Neural crest cell (in vitro differentiated cells): ENCODE results near the gene RMND5B. TPM values are rescaled to one million over a fixed set of nuclear protein-coding genes. Genes with fewer than 3 reads are reported as not detected.
"Not testable (repeated sequence)": the region's sequence is repeated elsewhere in the genome, so short reads cannot be mapped to it uniquely, and the experiment has no call there.

Experiments
- DNase-seq: peaks from one replicate; pipeline ENCODE4 v3.0.0; 2021; ENCODE audit warnings: low read depth, mixed read lengths, low spot score
- H3K27ac Mint-ChIP-seq: one replicate; pipeline ENCODE4 v1.8.0; 2021; ENCODE audit warnings: mild to moderate bottlenecking, mixed read lengths; ENCODE audit not compliant: unreplicated experiment
- H3K27me3 Mint-ChIP-seq: 2 replicates; pipeline ENCODE4 v1.8.0; 2021; ENCODE audit warnings: low read depth, mild to moderate bottlenecking, mixed read lengths
- H3K36me3 Mint-ChIP-seq: 2 replicates; pipeline ENCODE4 v1.8.0; 2021; ENCODE audit warnings: low read depth, mild to moderate bottlenecking, mixed read lengths
- H3K4me1 Mint-ChIP-seq: 2 replicates; pipeline ENCODE4 v1.8.0; 2021; ENCODE audit warnings: mixed read lengths
- H3K4me3 Mint-ChIP-seq: one replicate; pipeline ENCODE4 v1.8.0; 2021; ENCODE audit warnings: mild to moderate bottlenecking, mixed read lengths
- H3K9me3 Mint-ChIP-seq: 2 replicates; pipeline ENCODE4 v1.8.0; 2021; ENCODE audit warnings: mixed read lengths
- long read RNA-seq: library from polyadenylated mRNA; unstranded; transcript quantifications from one replicate; pipeline ENCODE4 v2.0.0, GENCODE V29; 2020
- total RNA-seq: library from RNA; stranded (reverse); gene quantifications from 2 replicates; pipeline ENCODE4 v1.2.1, GENCODE V29; 2021
- TF ChIP-seq, protein P1 (sequence below): fragments of 200-600 bp; sonication (generic); conservative IDR thresholded peaks from 2 replicates; pipeline ENCODE4 v1.5.0; 2021; ENCODE audit warnings: antibody characterized with exemption, mild to moderate bottlenecking

RMND5B gene, protein sequence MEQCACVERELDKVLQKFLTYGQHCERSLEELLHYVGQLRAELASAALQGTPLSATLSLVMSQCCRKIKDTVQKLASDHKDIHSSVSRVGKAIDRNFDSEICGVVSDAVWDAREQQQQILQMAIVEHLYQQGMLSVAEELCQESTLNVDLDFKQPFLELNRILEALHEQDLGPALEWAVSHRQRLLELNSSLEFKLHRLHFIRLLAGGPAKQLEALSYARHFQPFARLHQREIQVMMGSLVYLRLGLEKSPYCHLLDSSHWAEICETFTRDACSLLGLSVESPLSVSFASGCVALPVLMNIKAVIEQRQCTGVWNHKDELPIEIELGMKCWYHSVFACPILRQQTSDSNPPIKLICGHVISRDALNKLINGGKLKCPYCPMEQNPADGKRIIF
- total RNA-seq, result 42.4 and 43.5 TPM in 2 replicates
- long read RNA-seq, transcript RMND5B-201 (11 exons, 1,929 nt), result major isoform, 9 of 19 reads
- long read RNA-seq, partial matches to known transcripts, result 4 of 19 reads
- long read RNA-seq, other reads (novel, unspliced or antisense), result 6 of 19 reads

DNA sequence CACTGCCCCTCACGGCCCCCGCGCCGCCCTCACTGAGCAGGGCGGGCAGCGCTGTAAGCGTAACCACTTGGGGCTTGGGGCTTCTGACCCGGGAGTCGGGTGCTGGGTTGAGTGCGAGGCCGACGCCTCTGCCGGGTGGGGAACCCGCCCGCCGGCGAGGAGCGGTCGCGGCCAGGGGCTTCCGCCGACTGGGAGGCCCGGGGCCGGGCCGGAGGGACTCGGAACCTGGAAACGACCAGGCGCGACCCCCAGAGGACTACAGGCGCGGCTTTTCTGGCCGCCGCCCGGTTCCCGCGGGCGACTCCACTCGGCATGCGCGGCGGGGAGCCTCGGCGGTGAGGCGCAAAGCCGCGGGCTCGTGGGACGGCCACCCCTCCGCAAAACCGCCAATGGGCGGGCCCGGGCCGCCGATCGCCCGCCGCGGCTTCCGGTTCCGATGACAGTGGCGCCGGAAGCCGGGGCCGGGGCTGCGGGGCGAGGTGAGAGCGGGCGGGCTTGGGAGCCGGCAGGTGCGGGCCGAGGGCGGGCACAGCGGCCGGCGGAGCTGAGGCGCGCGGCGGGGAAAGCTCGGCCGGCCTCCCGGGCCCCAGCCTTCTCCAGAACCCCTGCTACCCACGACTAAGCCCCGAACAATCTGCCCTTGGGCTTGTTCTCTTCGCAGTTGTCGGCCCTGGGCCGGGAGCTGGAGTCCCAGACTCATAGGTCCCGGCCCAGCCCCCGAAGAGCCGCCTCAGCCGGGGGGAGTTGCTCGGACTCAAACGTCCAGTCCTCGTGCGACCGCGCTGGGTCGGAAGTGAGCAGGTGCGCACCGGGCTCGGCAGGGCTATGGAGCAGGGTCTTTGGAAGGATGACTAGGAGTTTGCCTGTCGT is at the start of gene RMND5B:
RMND5B (plus strand) TSS at position 439 of the 870 bp plus-strand sequence. CDS start 7,106 bp downstream, outside the sequence.
- H3K36me3 Mint-ChIP-seq, result no peaks in the 10 kb centered on the region
- peaks cover 29% of the 10 kb centered on the region for H3K4me1 Mint-ChIP-seq
- TF ChIP-seq, protein P1, sequence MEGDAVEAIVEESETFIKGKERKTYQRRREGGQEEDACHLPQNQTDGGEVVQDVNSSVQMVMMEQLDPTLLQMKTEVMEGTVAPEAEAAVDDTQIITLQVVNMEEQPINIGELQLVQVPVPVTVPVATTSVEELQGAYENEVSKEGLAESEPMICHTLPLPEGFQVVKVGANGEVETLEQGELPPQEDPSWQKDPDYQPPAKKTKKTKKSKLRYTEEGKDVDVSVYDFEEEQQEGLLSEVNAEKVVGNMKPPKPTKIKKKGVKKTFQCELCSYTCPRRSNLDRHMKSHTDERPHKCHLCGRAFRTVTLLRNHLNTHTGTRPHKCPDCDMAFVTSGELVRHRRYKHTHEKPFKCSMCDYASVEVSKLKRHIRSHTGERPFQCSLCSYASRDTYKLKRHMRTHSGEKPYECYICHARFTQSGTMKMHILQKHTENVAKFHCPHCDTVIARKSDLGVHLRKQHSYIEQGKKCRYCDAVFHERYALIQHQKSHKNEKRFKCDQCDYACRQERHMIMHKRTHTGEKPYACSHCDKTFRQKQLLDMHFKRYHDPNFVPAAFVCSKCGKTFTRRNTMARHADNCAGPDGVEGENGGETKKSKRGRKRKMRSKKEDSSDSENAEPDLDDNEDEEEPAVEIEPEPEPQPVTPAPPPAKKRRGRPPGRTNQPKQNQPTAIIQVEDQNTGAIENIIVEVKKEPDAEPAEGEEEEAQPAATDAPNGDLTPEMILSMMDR, result no peak
- H3K4me3 Mint-ChIP-seq, result peak within 1 kb of the TSS; percentile 86
- H3K27me3 Mint-ChIP-seq, result no peaks in the 10 kb centered on the region
- H3K27ac Mint-ChIP-seq, result peak within 1 kb of the TSS; percentile 75
- H3K9me3 Mint-ChIP-seq, result no peaks in the 10 kb centered on the region
- DNase-seq, result peak; percentile 68

DNA sequence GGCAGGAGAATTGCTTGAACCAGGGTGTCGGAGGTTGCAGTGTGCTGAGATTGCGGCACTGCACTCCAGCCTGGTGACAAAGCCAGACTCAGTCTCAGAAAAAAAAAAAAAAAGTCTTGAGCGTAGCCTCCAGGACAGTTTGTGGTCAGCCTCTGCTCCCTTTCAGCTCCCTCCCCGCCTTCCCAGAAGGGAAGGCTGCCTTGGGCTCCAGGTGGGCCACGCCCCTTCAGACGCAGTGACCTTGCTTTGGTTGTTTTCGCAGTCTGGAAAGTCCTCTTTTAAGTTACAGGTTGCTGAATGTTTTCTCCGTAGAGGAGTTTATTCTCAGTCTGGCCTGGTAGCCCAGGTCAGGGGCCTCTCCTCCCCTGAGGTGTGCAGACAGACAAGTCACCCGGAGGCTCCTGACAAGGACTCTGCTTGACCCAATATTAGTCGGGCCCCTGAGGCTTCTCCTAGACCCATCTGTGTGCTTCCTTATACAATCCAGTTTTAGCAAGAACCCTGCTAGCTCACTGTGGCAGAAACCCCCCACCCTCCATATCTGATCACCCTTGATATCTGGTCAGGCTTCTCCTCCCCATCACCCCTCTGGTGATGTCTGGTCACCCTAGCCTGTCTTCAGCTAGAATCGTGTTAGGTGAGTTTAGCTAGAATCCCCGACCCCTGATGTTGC is 49.1 kb upstream of the RMND5B start:
- no peak for DNase-seq
- H3K4me1 Mint-ChIP-seq, result no peaks in the 10 kb centered on the region
- peaks cover 6% of the 10 kb centered on the region for H3K27me3 Mint-ChIP-seq
- H3K27ac Mint-ChIP-seq, result peak overlapping the region; percentile 12
- no peaks in the 10 kb centered on the region for H3K36me3 Mint-ChIP-seq
- H3K4me3 Mint-ChIP-seq, result no peak overlapping the region
- TF ChIP-seq, protein P1, result no peak
- H3K9me3 Mint-ChIP-seq, result no peaks in the 10 kb centered on the region

DNA sequence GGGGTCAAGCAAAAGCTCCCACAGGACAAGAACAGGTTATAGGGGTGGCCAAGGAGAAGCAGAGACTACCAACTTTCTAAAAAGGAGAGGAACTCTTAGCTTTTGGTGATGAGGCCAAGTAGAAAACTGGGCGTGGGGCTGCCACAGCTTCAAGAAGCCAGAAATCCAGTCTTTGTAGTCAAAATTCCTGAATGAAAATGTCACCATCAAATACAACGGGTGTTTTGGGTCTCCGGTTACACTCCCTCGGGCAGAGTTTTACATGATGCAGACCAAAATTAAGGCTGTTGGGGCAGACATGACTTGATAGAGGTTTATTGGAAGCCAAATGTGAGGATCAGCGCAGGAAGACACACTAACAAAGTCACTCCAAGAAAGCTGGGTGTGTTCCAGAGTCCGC is 46.9 kb upstream of the RMND5B start:
- DNase-seq, result no peak
- Mint-ChIP-seq H3K9me3 (no peaks in the 10 kb centered on the region), H3K36me3 (no peaks in the 10 kb centered on the region), H3K4me3 (no peak overlapping the region), H3K27ac (no peak overlapping the region), H3K4me1 (no peaks in the 10 kb centered on the region), H3K27me3 (peaks cover 6% of the 10 kb centered on the region)
- TF ChIP-seq, protein P1, result no peak

DNA sequence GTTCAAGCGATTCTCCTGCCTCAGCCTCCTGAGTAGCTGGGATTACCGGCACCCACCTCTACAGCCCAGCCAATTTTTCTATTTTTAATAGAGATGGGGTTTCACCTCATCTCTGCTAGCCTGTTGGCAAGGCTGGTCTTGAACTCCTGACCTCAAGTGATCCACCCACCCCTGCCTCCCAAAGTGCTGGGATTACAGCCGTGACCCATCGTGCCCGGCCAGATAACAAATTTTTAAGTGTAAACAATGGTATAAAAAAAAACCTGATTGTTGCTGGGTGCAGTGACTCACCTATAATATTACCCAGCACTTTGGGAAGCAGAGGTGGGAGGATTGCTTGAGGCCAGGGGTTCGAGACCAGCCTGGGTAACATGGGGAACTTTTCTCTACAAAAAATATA is 45.5 kb upstream of the RMND5B start:
- Mint-ChIP-seq H3K27ac (no peak overlapping the region), H3K36me3 (no peaks in the 10 kb centered on the region), H3K4me1 (no peaks in the 10 kb centered on the region), H3K27me3 (peaks cover 6% of the 10 kb centered on the region), H3K9me3 (no peaks in the 10 kb centered on the region), H3K4me3 (no peak overlapping the region)
- TF ChIP-seq, protein P1, result no peak
- DNase-seq, result no peak

DNA sequence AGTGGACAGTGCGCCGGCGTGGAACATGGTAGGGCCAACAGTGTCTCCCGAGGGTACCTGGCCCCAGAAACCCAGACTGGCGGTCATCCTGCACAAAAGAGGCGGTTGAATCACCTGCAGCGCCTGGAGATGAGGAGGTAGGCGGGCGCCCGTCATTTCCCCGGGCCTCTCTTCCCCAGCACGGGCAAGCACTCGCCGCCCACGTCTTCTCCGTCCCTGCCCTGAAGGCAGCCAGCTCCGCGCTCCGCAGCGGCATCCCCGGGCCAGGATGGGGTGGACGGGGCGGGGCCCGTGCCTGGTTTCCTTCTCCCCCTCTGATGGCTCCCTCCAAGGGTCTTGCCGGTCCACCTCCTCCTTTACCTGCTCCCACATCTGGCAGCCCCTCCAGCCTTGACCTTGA is 44.5 kb upstream of the RMND5B start:
- no peaks in the 10 kb centered on the region for H3K27me3 Mint-ChIP-seq

DNA sequence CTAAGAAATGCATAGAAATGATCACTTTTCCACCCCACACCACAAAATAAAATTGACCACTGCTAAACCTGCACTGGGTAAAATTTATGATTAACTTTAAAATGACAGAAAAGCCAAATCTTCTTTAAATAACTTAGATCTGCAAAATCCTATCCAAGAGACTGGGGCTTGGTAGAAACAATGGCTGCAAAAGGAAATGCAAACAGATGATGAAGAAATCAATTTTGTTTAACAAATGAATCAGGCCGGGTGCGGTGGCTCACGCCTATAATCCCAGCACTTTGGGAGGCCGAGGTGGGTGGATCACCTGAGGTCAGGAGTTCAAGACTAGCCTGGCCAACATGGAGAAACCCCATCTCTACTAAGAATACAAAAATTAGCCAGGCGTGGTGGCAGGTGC is 43.6 kb upstream of the RMND5B start:
- not testable (repeated sequence) for H3K9me3 Mint-ChIP-seq, DNase-seq, H3K27ac Mint-ChIP-seq, H3K27me3 Mint-ChIP-seq, H3K36me3 Mint-ChIP-seq, H3K4me3 Mint-ChIP-seq, H3K4me1 Mint-ChIP-seq

More for the DNA sequence above, 44.5 kb upstream of the RMND5B start:
- no peaks in the 10 kb centered on the region for H3K4me1 Mint-ChIP-seq
- TF ChIP-seq, protein P1, result no peak
- H3K4me3 Mint-ChIP-seq, result no peak overlapping the region
- H3K36me3 Mint-ChIP-seq, result no peaks in the 10 kb centered on the region
- no peak for DNase-seq
- no peaks in the 10 kb centered on the region for H3K9me3 Mint-ChIP-seq
- H3K27ac Mint-ChIP-seq, result no peak overlapping the region
